ENCODE measurements around the gene HDAC4. TPM values are rescaled to one million over a fixed set of nuclear protein-coding genes. Genes with fewer than 3 reads are reported as not detected.
A peak's percentile ranks its signal among the peaks of the same experiment; 100 is the strongest.

Gene HDAC4
- total and polyA plus RNA-seq, 9 donors: 10.1 to 17.6 (median 13.3) TPM

- Histone ChIP-seq H3K4me1 (ENCODE audit: control insufficient read depth, insufficient read depth, low read length) (peaks cover 79% of the 10 kb centered on the region), H3K4me3 (ENCODE audit: low read length) (no peak overlapping the region), H3K27me3 (ENCODE audit: control insufficient read depth, insufficient read depth, low read length) (no peaks in the 10 kb centered on the region), H3K27ac (ENCODE audit: low read length) (peak overlapping the region; percentile 89), H3K9me3 (replicated peaks; ENCODE audit: control insufficient read depth, low read depth, low read length) (peaks cover 2% of the 10 kb centered on the region), H3K36me3 (ENCODE audit: control insufficient read depth, insufficient read depth, low read length) (no peaks in the 10 kb centered on the region)
- WGBS (ENCODE audit: insufficient coverage): no CpG with 5 or more reads among the region's 5 CpGs
- DNase-seq: no peak
Observed at GRCh38 chr2:239313776-239314175, 87.0 kb downstream of the HDAC4 start.

GRCh38 chr2:239312741-239313667 lies 87.8 kb downstream of the HDAC4 start:
- H3K4me3 ChIP-seq (ENCODE audit: low read length): no peak overlapping the region
- H3K36me3 ChIP-seq (ENCODE audit: control insufficient read depth, insufficient read depth, low read length): no peaks in the 10 kb centered on the region
- peaks cover 80% of the 10 kb centered on the region for H3K4me1 ChIP-seq (ENCODE audit: control insufficient read depth, insufficient read depth, low read length)
- peak overlapping the region; percentile 89 for H3K27ac ChIP-seq (ENCODE audit: low read length)
- H3K9me3 ChIP-seq (replicated peaks; ENCODE audit: control insufficient read depth, low read depth, low read length): peaks cover 2% of the 10 kb centered on the region
- WGBS (ENCODE audit: insufficient coverage): 40% methylated on average over 26 of the region's 33 CpGs
- H3K27me3 ChIP-seq (ENCODE audit: control insufficient read depth, insufficient read depth, low read length): no peaks in the 10 kb centered on the region
- DNase-seq: peak; percentile 73

GRCh38 chr2:239312081-239312511 lies 88.7 kb downstream of the HDAC4 start:
- WGBS (ENCODE audit: insufficient coverage): 93% methylated on average over 9 of the region's 10 CpGs
- Histone ChIP-seq H3K27me3 (ENCODE audit: control insufficient read depth, insufficient read depth, low read length) (no peaks in the 10 kb centered on the region), H3K36me3 (ENCODE audit: control insufficient read depth, insufficient read depth, low read length) (peaks cover 2% of the 10 kb centered on the region), H3K4me3 (ENCODE audit: low read length) (no peak overlapping the region), H3K27ac (ENCODE audit: low read length) (peak overlapping the region; percentile 89), H3K9me3 (replicated peaks; ENCODE audit: control insufficient read depth, low read depth, low read length) (peaks cover 2% of the 10 kb centered on the region), H3K4me1 (ENCODE audit: control insufficient read depth, insufficient read depth, low read length) (peaks cover 80% of the 10 kb centered on the region)
- DNase-seq: no peak

GRCh38 chr2:239311132-239312040 lies 89.4 kb downstream of the HDAC4 start:
- Histone ChIP-seq H3K4me1 (ENCODE audit: control insufficient read depth, insufficient read depth, low read length) (peaks cover 80% of the 10 kb centered on the region), H3K36me3 (ENCODE audit: control insufficient read depth, insufficient read depth, low read length) (peaks cover 2% of the 10 kb centered on the region), H3K9me3 (replicated peaks; ENCODE audit: control insufficient read depth, low read depth, low read length) (peaks cover 2% of the 10 kb centered on the region), H3K27me3 (ENCODE audit: control insufficient read depth, insufficient read depth, low read length) (no peaks in the 10 kb centered on the region), H3K27ac (ENCODE audit: low read length) (peak overlapping the region; percentile 93), H3K4me3 (ENCODE audit: low read length) (no peak overlapping the region)
- peak; percentile 91 for DNase-seq
- WGBS (ENCODE audit: insufficient coverage): 66% methylated on average over 19 of the region's 28 CpGs

GRCh38 chr2:239310401-239311061 lies 90.3 kb downstream of the HDAC4 start:
- WGBS (ENCODE audit: insufficient coverage): 93% methylated on average over 13 of the region's 14 CpGs
- Histone ChIP-seq H3K36me3 (ENCODE audit: control insufficient read depth, insufficient read depth, low read length) (peaks cover 2% of the 10 kb centered on the region), H3K4me3 (ENCODE audit: low read length) (no peak overlapping the region), H3K27me3 (ENCODE audit: control insufficient read depth, insufficient read depth, low read length) (no peaks in the 10 kb centered on the region), H3K9me3 (replicated peaks; ENCODE audit: control insufficient read depth, low read depth, low read length) (peaks cover 2% of the 10 kb centered on the region), H3K4me1 (ENCODE audit: control insufficient read depth, insufficient read depth, low read length) (peaks cover 86% of the 10 kb centered on the region), H3K27ac (ENCODE audit: low read length) (peak overlapping the region; percentile 93)
- DNase-seq: no peak

- H3K36me3 ChIP-seq (ENCODE audit: control insufficient read depth, insufficient read depth, low read length): peaks cover 4% of the 10 kb centered on the region
- peaks cover 95% of the 10 kb centered on the region for H3K4me1 ChIP-seq (ENCODE audit: control insufficient read depth, insufficient read depth, low read length)
- H3K4me3 ChIP-seq (ENCODE audit: low read length): peak overlapping the region; percentile 48
- no peak for DNase-seq
- WGBS (ENCODE audit: insufficient coverage): 29% methylated on average over 8 of the region's 18 CpGs
- peak overlapping the region; percentile 93 for H3K27ac ChIP-seq (ENCODE audit: low read length)
- no peaks in the 10 kb centered on the region for H3K27me3 ChIP-seq (ENCODE audit: control insufficient read depth, insufficient read depth, low read length)
- H3K9me3 ChIP-seq (replicated peaks; ENCODE audit: control insufficient read depth, low read depth, low read length): peaks cover under 1% of the 10 kb centered on the region
Observed at GRCh38 chr2:239309398-239310245, 91.2 kb downstream of the HDAC4 start.

- DNase-seq: peak; percentile 93
- WGBS (ENCODE audit: insufficient coverage): 16% methylated on average over 32 of the region's 33 CpGs
- no peaks in the 10 kb centered on the region for H3K27me3 ChIP-seq (ENCODE audit: control insufficient read depth, insufficient read depth, low read length)
- peaks cover 6% of the 10 kb centered on the region for H3K36me3 ChIP-seq (ENCODE audit: control insufficient read depth, insufficient read depth, low read length)
- peak overlapping the region; percentile 48 for H3K4me3 ChIP-seq (ENCODE audit: low read length)
- H3K4me1 ChIP-seq (ENCODE audit: control insufficient read depth, insufficient read depth, low read length): peaks cover 98% of the 10 kb centered on the region
- H3K27ac ChIP-seq (ENCODE audit: low read length): peak overlapping the region; percentile 93
- no peaks in the 10 kb centered on the region for H3K9me3 ChIP-seq (replicated peaks; ENCODE audit: control insufficient read depth, low read depth, low read length)
Observed at GRCh38 chr2:239308661-239309397, 92.0 kb downstream of the HDAC4 start.

- H3K27ac ChIP-seq (ENCODE audit: low read length): peak overlapping the region; percentile 93
- peaks cover 98% of the 10 kb centered on the region for H3K4me1 ChIP-seq (ENCODE audit: control insufficient read depth, insufficient read depth, low read length)
- peaks cover 6% of the 10 kb centered on the region for H3K36me3 ChIP-seq (ENCODE audit: control insufficient read depth, insufficient read depth, low read length)
- H3K4me3 ChIP-seq (ENCODE audit: low read length): peak overlapping the region; percentile 48
- no peaks in the 10 kb centered on the region for H3K27me3 ChIP-seq (ENCODE audit: control insufficient read depth, insufficient read depth, low read length)
- 58% methylated on average over 10 of the region's 16 CpGs for WGBS (ENCODE audit: insufficient coverage)
- no peaks in the 10 kb centered on the region for H3K9me3 ChIP-seq (replicated peaks; ENCODE audit: control insufficient read depth, low read depth, low read length)
- DNase-seq: no peak
Observed at GRCh38 chr2:239307921-239308613, 92.8 kb downstream of the HDAC4 start.

All from muscle of leg (tissue), 11 donors.